ENCODE results near the gene IBA57. TPM values are rescaled to one million over a fixed set of nuclear protein-coding genes. Genes with fewer than 3 reads are reported as not detected.

Gene IBA57
- polyA plus RNA-seq, 4 donors, result 2.0 to 8.6 (median 6.0) TPM

GRCh38 chr1:228175316-228176023, 9.9 kb downstream of the IBA57 start:
- no peak for DNase-seq
- Histone ChIP-seq H3K4me1 (ENCODE audit: control insufficient read depth in 3 of 3, insufficient read depth in 2 of 3, low read depth in 1 of 3, low read length in 2 of 3) (no peaks in the 10 kb centered on the region), H3K36me3 (ENCODE audit: control insufficient read depth in 3 of 3, insufficient read depth in 2 of 3, low read depth in 1 of 3, low read length in 3 of 3) (peaks cover 0 to 51% (median 0%) of the 10 kb centered on the region in 3 donors), H3K27me3 (ENCODE audit: control insufficient read depth in 3 of 3, insufficient read depth in 3 of 3, low read length in 3 of 3) (no peaks in the 10 kb centered on the region), H3K9me3 (ENCODE audit: control insufficient read depth in 2 of 2, insufficient read depth in 1 of 2, low read depth in 1 of 2, low read length in 1 of 2) (peaks cover 0 to 2% of the 10 kb centered on the region in 2 donors), H3K27ac (ENCODE audit: low read depth in 1 of 3, low read length in 2 of 3) (no peak overlapping the region), H3K4me3 (ENCODE audit: low read depth in 1 of 3, low read length in 3 of 3) (no peak overlapping the region)
- FAIRE-seq, result no peak
- 89 to 95% (median 90%) methylated on average over 18 of the region's 18 CpGs for WGBS, 3 donors

- no peaks in the 10 kb centered on the region for H3K27me3 ChIP-seq (ENCODE audit: control insufficient read depth in 3 of 3, insufficient read depth in 3 of 3, low read length in 3 of 3)
- H3K4me1 ChIP-seq (ENCODE audit: control insufficient read depth in 3 of 3, insufficient read depth in 2 of 3, low read depth in 1 of 3, low read length in 2 of 3), result no peaks in the 10 kb centered on the region
- H3K9me3 ChIP-seq (ENCODE audit: control insufficient read depth in 2 of 2, insufficient read depth in 1 of 2, low read depth in 1 of 2, low read length in 1 of 2), result peaks cover 0 to 2% of the 10 kb centered on the region in 2 donors
- 91 to 99% (median 94%) methylated on average over 4 of the region's 4 CpGs for WGBS, 3 donors
- DNase-seq (no peak), FAIRE-seq (no peak)
- peaks cover 0 to 48% (median 0%) of the 10 kb centered on the region in 3 donors for H3K36me3 ChIP-seq (ENCODE audit: control insufficient read depth in 3 of 3, insufficient read depth in 2 of 3, low read depth in 1 of 3, low read length in 3 of 3)
- H3K27ac ChIP-seq (ENCODE audit: low read depth in 1 of 3, low read length in 2 of 3), result no peak overlapping the region
- no peak overlapping the region for H3K4me3 ChIP-seq (ENCODE audit: low read depth in 1 of 3, low read length in 3 of 3)
Measured at GRCh38 chr1:228176024-228176395, 10.4 kb downstream of the IBA57 start.

- H3K27me3 ChIP-seq (ENCODE audit: control insufficient read depth in 3 of 3, insufficient read depth in 3 of 3, low read length in 3 of 3), result no peaks in the 10 kb centered on the region
- no peak overlapping the region for H3K4me3 ChIP-seq (ENCODE audit: low read depth in 1 of 3, low read length in 3 of 3)
- DNase-seq, result no peak
- peaks cover 0 to 2% of the 10 kb centered on the region in 2 donors for H3K9me3 ChIP-seq (ENCODE audit: control insufficient read depth in 2 of 2, insufficient read depth in 1 of 2, low read depth in 1 of 2, low read length in 1 of 2)
- no peak overlapping the region for H3K27ac ChIP-seq (ENCODE audit: low read depth in 1 of 3, low read length in 2 of 3)
- WGBS, 3 donors, result 88 to 95% (median 94%) methylated on average over 19 of the region's 19 CpGs
- FAIRE-seq, result no peak
- H3K4me1 ChIP-seq (ENCODE audit: control insufficient read depth in 3 of 3, insufficient read depth in 2 of 3, low read depth in 1 of 3, low read length in 2 of 3), result no peaks in the 10 kb centered on the region
- H3K36me3 ChIP-seq (ENCODE audit: control insufficient read depth in 3 of 3, insufficient read depth in 2 of 3, low read depth in 1 of 3, low read length in 3 of 3), result peaks cover 0 to 53% (median 0%) of the 10 kb centered on the region in 3 donors
Measured at GRCh38 chr1:228176461-228177182, 11.0 kb downstream of the IBA57 start.

- DNase-seq, result no peak
- FAIRE-seq, result no peak
- WGBS, 3 donors, result 82 to 94% (median 87%) methylated on average over 4 to 5 of the region's 5 CpGs
- Histone ChIP-seq H3K4me3 (ENCODE audit: low read depth in 1 of 3, low read length in 3 of 3) (no peak overlapping the region), H3K36me3 (ENCODE audit: control insufficient read depth in 3 of 3, insufficient read depth in 2 of 3, low read depth in 1 of 3, low read length in 3 of 3) (peaks cover 0 to 54% (median 0%) of the 10 kb centered on the region in 3 donors), H3K27ac (ENCODE audit: low read depth in 1 of 3, low read length in 2 of 3) (no peak overlapping the region), H3K27me3 (ENCODE audit: control insufficient read depth in 3 of 3, insufficient read depth in 3 of 3, low read length in 3 of 3) (no peaks in the 10 kb centered on the region), H3K9me3 (ENCODE audit: control insufficient read depth in 2 of 2, insufficient read depth in 1 of 2, low read depth in 1 of 2, low read length in 1 of 2) (peaks cover 0 to 2% of the 10 kb centered on the region in 2 donors), H3K4me1 (ENCODE audit: control insufficient read depth in 3 of 3, insufficient read depth in 2 of 3, low read depth in 1 of 3, low read length in 2 of 3) (no peaks in the 10 kb centered on the region)
Measured at GRCh38 chr1:228177183-228177475, 11.5 kb downstream of the IBA57 start.

- 87 to 91% (median 88%) methylated on average over 12 of the region's 12 CpGs for WGBS, 3 donors
- H3K36me3 ChIP-seq (ENCODE audit: control insufficient read depth in 3 of 3, insufficient read depth in 2 of 3, low read depth in 1 of 3, low read length in 3 of 3), result peaks cover 0 to 46% (median 0%) of the 10 kb centered on the region in 3 donors
- peaks cover 0 to 2% of the 10 kb centered on the region in 2 donors for H3K9me3 ChIP-seq (ENCODE audit: control insufficient read depth in 2 of 2, insufficient read depth in 1 of 2, low read depth in 1 of 2, low read length in 1 of 2)
- H3K27ac ChIP-seq (ENCODE audit: low read depth in 1 of 3, low read length in 2 of 3), result peak overlapping the region in 1 of 3 donors; percentile 4
- no peaks in the 10 kb centered on the region for H3K4me1 ChIP-seq (ENCODE audit: control insufficient read depth in 3 of 3, insufficient read depth in 2 of 3, low read depth in 1 of 3, low read length in 2 of 3)
- no peak overlapping the region for H3K4me3 ChIP-seq (ENCODE audit: low read depth in 1 of 3, low read length in 3 of 3)
- FAIRE-seq (no peak), DNase-seq (no peak)
- no peaks in the 10 kb centered on the region for H3K27me3 ChIP-seq (ENCODE audit: control insufficient read depth in 3 of 3, insufficient read depth in 3 of 3, low read length in 3 of 3)
Measured at GRCh38 chr1:228177721-228178710, 12.4 kb downstream of the IBA57 start.

GRCh38 chr1:228178737-228179684, 13.4 kb downstream of the IBA57 start:
- H3K36me3 ChIP-seq (ENCODE audit: control insufficient read depth in 3 of 3, insufficient read depth in 2 of 3, low read depth in 1 of 3, low read length in 3 of 3), result peaks cover 0 to 43% (median 0%) of the 10 kb centered on the region in 3 donors
- H3K27me3 ChIP-seq (ENCODE audit: control insufficient read depth in 3 of 3, insufficient read depth in 3 of 3, low read length in 3 of 3), result no peaks in the 10 kb centered on the region
- 74 to 90% (median 82%) methylated on average over 12 of the region's 12 CpGs for whole genome bisulfite sequencing, 3 donors
- H3K4me1 ChIP-seq (ENCODE audit: control insufficient read depth in 3 of 3, insufficient read depth in 2 of 3, low read depth in 1 of 3, low read length in 2 of 3), result no peaks in the 10 kb centered on the region
- DNase-seq (no peak), FAIRE-seq (no peak)
- no peak overlapping the region for H3K4me3 ChIP-seq (ENCODE audit: low read depth in 1 of 3, low read length in 3 of 3)
- peak overlapping the region in 2 of 3 donors; percentile 19 for H3K27ac ChIP-seq (ENCODE audit: low read depth in 1 of 3, low read length in 2 of 3)
- no peaks in the 10 kb centered on the region for H3K9me3 ChIP-seq (ENCODE audit: control insufficient read depth in 2 of 2, insufficient read depth in 1 of 2, low read depth in 1 of 2, low read length in 1 of 2)

- 80 to 89% (median 84%) methylated on average over 4 of the region's 4 CpGs for WGBS, 3 donors
- FAIRE-seq, result no peak
- no peaks in the 10 kb centered on the region for H3K27me3 ChIP-seq (ENCODE audit: control insufficient read depth in 3 of 3, insufficient read depth in 3 of 3, low read length in 3 of 3)
Measured at GRCh38 chr1:228180271-228180958, 14.8 kb downstream of the IBA57 start.

More at GRCh38 chr1:228180271-228180958, 14.8 kb downstream of the IBA57 start:
- DNase-seq, result no peak
- Histone ChIP-seq H3K27ac (ENCODE audit: low read depth in 1 of 3, low read length in 2 of 3) (no peak overlapping the region), H3K4me1 (ENCODE audit: control insufficient read depth in 3 of 3, insufficient read depth in 2 of 3, low read depth in 1 of 3, low read length in 2 of 3) (no peaks in the 10 kb centered on the region), H3K9me3 (ENCODE audit: control insufficient read depth in 2 of 2, insufficient read depth in 1 of 2, low read depth in 1 of 2, low read length in 1 of 2) (no peaks in the 10 kb centered on the region), H3K4me3 (ENCODE audit: low read depth in 1 of 3, low read length in 3 of 3) (no peak overlapping the region), H3K36me3 (ENCODE audit: control insufficient read depth in 3 of 3, insufficient read depth in 2 of 3, low read depth in 1 of 3, low read length in 3 of 3) (peaks cover 0 to 34% (median 0%) of the 10 kb centered on the region in 3 donors)

Data from small intestine (tissue), 7 donors.